Measurements from ENCODE around the gene LGALS3BP. TPM values are rescaled to one million over a fixed set of nuclear protein-coding genes. Genes with fewer than 3 reads are reported as not detected.

LGALS3BP gene
- total RNA-seq, 1 donor from 2014 or later = 12.6 TPM

DNA sequence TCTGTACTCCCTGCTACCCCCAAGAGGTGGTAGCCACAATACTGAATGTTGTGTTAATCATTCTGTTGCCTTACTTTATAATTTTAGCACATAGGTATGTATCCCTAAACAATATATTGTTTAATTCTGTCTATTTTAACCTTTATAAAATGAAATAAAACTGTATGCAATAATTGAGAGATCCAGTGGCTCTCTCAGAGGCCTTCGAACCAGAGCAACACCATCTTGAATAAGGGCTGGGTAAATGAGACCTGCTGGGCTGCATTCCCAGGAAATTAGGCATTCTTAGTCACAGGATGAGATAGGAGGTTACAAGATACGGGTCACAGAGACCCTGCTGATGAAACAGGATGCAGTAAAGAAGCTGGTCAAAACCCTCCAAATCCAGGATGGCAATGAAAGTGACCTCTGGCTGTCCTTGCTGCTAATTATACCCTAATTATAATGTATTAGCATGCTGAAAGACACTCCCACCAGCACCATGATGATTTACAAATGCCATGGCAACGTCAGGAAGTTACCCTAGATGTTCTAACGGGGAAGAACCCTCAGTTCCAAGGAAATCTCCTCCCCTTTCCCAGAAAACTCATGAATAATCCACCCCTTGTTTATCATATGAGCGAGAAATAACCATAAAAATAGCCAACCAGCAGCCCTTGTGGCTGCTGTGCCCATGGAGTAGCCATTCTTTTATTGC lies 31.9 kb upstream of the LGALS3BP start:
- peaks cover 7% of the 10 kb centered on the region for H3K27me3 Mint-ChIP-seq (ENCODE audit: unreplicated experiment)
- H3K4me3 Mint-ChIP-seq (ENCODE audit: unreplicated experiment) = peak overlapping the region; percentile 12
- TF ChIP-seq, protein P1, sequence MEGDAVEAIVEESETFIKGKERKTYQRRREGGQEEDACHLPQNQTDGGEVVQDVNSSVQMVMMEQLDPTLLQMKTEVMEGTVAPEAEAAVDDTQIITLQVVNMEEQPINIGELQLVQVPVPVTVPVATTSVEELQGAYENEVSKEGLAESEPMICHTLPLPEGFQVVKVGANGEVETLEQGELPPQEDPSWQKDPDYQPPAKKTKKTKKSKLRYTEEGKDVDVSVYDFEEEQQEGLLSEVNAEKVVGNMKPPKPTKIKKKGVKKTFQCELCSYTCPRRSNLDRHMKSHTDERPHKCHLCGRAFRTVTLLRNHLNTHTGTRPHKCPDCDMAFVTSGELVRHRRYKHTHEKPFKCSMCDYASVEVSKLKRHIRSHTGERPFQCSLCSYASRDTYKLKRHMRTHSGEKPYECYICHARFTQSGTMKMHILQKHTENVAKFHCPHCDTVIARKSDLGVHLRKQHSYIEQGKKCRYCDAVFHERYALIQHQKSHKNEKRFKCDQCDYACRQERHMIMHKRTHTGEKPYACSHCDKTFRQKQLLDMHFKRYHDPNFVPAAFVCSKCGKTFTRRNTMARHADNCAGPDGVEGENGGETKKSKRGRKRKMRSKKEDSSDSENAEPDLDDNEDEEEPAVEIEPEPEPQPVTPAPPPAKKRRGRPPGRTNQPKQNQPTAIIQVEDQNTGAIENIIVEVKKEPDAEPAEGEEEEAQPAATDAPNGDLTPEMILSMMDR (IDR thresholded peaks at IDR 0.05; ENCODE audit: unreplicated experiment) = no peak
- H3K36me3 Mint-ChIP-seq (ENCODE audit: low read depth, unreplicated experiment) = peaks cover 14% of the 10 kb centered on the region
- DNase-seq (ENCODE audit: low spot score) = no peak
- H3K9me3 Mint-ChIP-seq (ENCODE audit: unreplicated experiment) = no peaks in the 10 kb centered on the region
- H3K27ac Mint-ChIP-seq (ENCODE audit: unreplicated experiment) = no peak overlapping the region
- peaks cover 24% of the 10 kb centered on the region for H3K4me1 Mint-ChIP-seq (ENCODE audit: unreplicated experiment)

DNA sequence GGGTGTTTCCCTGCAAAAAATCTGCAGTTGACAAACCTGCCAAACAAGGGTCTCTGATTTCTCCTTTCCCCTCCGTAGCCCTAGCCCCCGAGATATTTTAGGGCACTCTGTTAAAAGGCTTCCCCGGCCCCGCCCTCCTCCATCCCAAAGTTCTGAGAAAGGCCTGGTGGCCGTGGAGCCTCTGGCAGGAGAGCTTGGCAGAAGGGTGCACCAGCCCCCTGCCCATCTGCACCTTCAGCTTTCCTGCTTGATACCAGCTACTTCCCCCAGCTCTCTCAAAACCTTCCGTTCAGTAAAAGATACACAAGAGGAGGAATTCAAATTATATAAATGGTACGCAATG lies 30.6 kb upstream of the LGALS3BP start:
- TF ChIP-seq, protein P1 (IDR thresholded peaks at IDR 0.05; ENCODE audit: unreplicated experiment) = no peak
- H3K27ac Mint-ChIP-seq (ENCODE audit: unreplicated experiment) = peak overlapping the region; percentile 1
- H3K9me3 Mint-ChIP-seq (ENCODE audit: unreplicated experiment) = no peaks in the 10 kb centered on the region
- peaks cover 7% of the 10 kb centered on the region for H3K27me3 Mint-ChIP-seq (ENCODE audit: unreplicated experiment)
- peaks cover 14% of the 10 kb centered on the region for H3K36me3 Mint-ChIP-seq (ENCODE audit: low read depth, unreplicated experiment)
- no peak for DNase-seq (ENCODE audit: low spot score)
- H3K4me3 Mint-ChIP-seq (ENCODE audit: unreplicated experiment) = peak overlapping the region; percentile 87
- peaks cover 35% of the 10 kb centered on the region for H3K4me1 Mint-ChIP-seq (ENCODE audit: unreplicated experiment)

DNA sequence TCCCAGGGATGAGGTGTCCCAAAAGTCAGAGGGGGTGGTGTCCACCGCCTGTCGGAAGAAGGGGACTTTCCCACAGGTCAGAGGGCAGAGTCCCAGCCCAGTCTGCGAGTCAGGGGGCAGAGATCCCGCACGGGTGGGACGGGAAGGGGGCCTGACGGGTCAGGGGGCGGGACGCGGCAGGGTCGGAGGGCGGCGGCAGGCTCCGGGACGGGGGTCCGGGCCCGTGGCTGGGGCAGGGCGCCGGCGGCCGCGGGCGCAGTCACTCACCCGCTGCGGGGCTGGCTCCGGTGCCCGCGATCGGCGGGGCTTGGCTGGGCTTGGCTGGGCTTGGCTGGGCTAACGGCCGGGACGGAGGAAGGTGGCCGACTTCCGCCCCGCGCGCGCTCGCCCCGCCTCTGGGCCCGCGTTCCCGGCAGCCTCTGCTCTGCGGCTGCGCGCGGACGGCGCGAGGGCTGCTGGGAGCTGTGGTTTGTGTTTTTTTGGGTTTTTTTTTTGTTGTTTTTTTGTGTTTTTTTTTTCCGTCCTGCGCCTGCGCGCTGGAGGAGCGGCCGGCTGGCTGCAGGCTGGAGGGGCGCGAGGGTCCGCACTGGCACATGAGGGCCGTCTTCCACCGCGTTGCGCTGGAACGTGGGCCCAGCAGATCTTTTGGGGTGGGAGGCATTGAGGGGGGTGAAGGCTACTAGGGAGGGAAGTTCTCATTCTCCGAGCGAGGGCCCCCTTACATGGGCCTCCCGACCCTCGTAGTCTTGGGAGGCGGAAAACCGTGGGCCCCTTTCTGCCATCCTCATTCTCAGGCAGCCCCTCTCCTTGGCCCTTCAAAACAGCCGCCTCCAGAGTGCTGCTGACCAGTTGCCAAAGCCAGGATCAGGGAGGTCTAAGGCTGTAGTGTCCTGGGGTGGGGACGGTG lies 29.9 kb upstream of the LGALS3BP start, which contains the start of gene CANT1:
CANT1 (minus strand) TSS at position 368 of the 907 bp plus-strand sequence. CDS start 12,142 bp downstream, outside the sequence.
- TF ChIP-seq, protein P1 (IDR thresholded peaks at IDR 0.05; ENCODE audit: unreplicated experiment) = no peak
- DNase-seq (ENCODE audit: low spot score) = peak; percentile 89
- Mint-ChIP-seq H3K36me3 (ENCODE audit: low read depth, unreplicated experiment) (peaks cover 14% of the 10 kb centered on the region), H3K4me3 (ENCODE audit: unreplicated experiment) (peak within 1 kb of the TSS; percentile 98), H3K27me3 (ENCODE audit: unreplicated experiment) (peaks cover 7% of the 10 kb centered on the region), H3K27ac (ENCODE audit: unreplicated experiment) (peak within 1 kb of the TSS; percentile 91), H3K4me1 (ENCODE audit: unreplicated experiment) (peaks cover 35% of the 10 kb centered on the region), H3K9me3 (ENCODE audit: unreplicated experiment) (no peaks in the 10 kb centered on the region)

DNA sequence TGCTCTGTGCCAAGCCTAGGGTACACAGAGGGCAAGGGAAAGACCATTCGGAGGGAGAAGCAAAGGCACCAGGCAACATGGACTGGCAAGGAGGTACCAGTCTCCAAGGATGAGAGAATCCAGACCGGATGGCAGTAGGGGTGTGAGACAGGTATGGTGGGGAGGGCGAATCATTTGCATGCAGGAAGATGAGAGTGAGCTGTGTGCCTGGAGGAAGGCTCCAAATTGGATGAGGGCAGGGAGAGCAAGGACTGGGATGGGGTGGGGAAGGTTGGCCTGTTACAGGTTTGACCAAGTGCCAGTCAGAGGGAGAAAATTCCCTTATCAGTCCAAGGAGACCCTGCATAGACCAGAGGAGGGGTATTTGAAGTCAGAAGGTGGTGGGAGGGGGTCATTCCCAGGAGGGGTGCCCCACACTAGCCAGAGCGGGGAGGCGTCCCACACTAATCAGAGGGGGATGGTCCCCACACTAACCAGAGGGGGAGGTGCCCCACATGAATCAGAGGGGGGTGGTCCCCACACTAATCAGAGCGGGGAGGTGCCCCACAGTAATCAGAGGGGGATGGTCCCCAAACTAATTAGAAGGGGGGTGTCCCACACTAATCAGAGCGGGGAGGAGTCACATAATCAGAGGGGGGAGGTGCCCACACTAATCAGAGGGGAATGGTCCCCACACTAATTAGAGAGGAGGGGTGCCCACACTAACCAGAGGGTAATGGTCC lies 29.1 kb upstream of the LGALS3BP start:
- Mint-ChIP-seq H3K4me1 (ENCODE audit: unreplicated experiment) (peaks cover 35% of the 10 kb centered on the region), H3K36me3 (ENCODE audit: low read depth, unreplicated experiment) (peaks cover 14% of the 10 kb centered on the region), H3K9me3 (ENCODE audit: unreplicated experiment) (no peaks in the 10 kb centered on the region), H3K27me3 (ENCODE audit: unreplicated experiment) (peaks cover 7% of the 10 kb centered on the region), H3K27ac (ENCODE audit: unreplicated experiment) (peak overlapping the region; percentile 91), H3K4me3 (ENCODE audit: unreplicated experiment) (peak overlapping the region; percentile 98)
- TF ChIP-seq, protein P1 (IDR thresholded peaks at IDR 0.05; ENCODE audit: unreplicated experiment) = no peak
- no peak for DNase-seq (ENCODE audit: low spot score)
